NCI-H1694 (cell line): Measurements from ENCODE around the gene DIP2A.
"Not testable (repeated sequence)": the region's sequence is repeated elsewhere in the genome, so short reads cannot be mapped to it uniquely, and the experiment has no call there.

Experiments
- DNase-seq: peaks from one replicate; lab custom pipeline; 2025; lab: John Stamatoyannopoulos, UW

Gene DIP2A

GRCh38 chr21:46425041-46425440 is 33.6 kb upstream of the DIP2A start:
- no peak for DNase-seq

- no peak for DNase-seq
Observed at GRCh38 chr21:46425571-46425970, 33.1 kb upstream of the DIP2A start.

- DNase-seq = no peak
Observed at GRCh38 chr21:46426313-46427046, 32.2 kb upstream of the DIP2A start.

- no peak for DNase-seq
Observed at GRCh38 chr21:46427516-46427915, 31.2 kb upstream of the DIP2A start.

GRCh38 chr21:46428286-46428685 is 30.4 kb upstream of the DIP2A start:
- no peak for DNase-seq

- no peak for DNase-seq
Observed at GRCh38 chr21:46428987-46429710, 29.5 kb upstream of the DIP2A start.

- DNase-seq = no peak
Observed at GRCh38 chr21:46429754-46430681, 28.7 kb upstream of the DIP2A start.

GRCh38 chr21:46431448-46431847 is 27.2 kb upstream of the DIP2A start:
- DNase-seq = no peak

GRCh38 chr21:46431884-46432488 is 26.7 kb upstream of the DIP2A start:
- no peak for DNase-seq

GRCh38 chr21:46433116-46433515 is 25.6 kb upstream of the DIP2A start:
- not testable (repeated sequence) for DNase-seq

GRCh38 chr21:46434322-46434958 is 24.3 kb upstream of the DIP2A start:
- no peak for DNase-seq

GRCh38 chr21:46435786-46436227 is 22.9 kb upstream of the DIP2A start:
- no peak for DNase-seq

GRCh38 chr21:46436621-46437020 is 22.1 kb upstream of the DIP2A start:
- no peak for DNase-seq

- no peak for DNase-seq
Observed at GRCh38 chr21:46437096-46437498, 21.6 kb upstream of the DIP2A start.

GRCh38 chr21:46437511-46437910 is 21.2 kb upstream of the DIP2A start:
- no peak for DNase-seq

- DNase-seq = no peak
Observed at GRCh38 chr21:46438241-46438640, 20.4 kb upstream of the DIP2A start.

GRCh38 chr21:46439906-46440305 is 18.8 kb upstream of the DIP2A start:
- DNase-seq = no peak

- DNase-seq = no peak
Observed at GRCh38 chr21:46441331-46441730, 17.4 kb upstream of the DIP2A start.

GRCh38 chr21:46441961-46442498 is 16.7 kb upstream of the DIP2A start:
- no peak for DNase-seq

- DNase-seq = no peak
Observed at GRCh38 chr21:46442938-46443337, 15.8 kb upstream of the DIP2A start.

- no peak for DNase-seq
Observed at GRCh38 chr21:46443910-46444309, 14.8 kb upstream of the DIP2A start.
